ENCODE data around the gene GLCCI1.
A peak's percentile ranks its signal among the peaks of the same experiment; 100 is the strongest.

GLCCI1 gene

GRCh38 chr7:7943951-7944350 is 24.6 kb upstream of the GLCCI1 start:
- Histone ChIP-seq H3K9me3 (ENCODE audit: insufficient read depth, low read length) (no peaks in the 10 kb centered on the region), H4K20me1 (ENCODE audit: low read depth, low read length) (no peaks in the 10 kb centered on the region), H3K4me2 (ENCODE audit: low read depth, low read length, poor library complexity, severe bottlenecking) (peak overlapping the region; percentile 18), H3F3A (ENCODE audit: insufficient read depth) (no peaks in the 10 kb centered on the region), H3K79me2 (ENCODE audit: insufficient read depth, low read length) (no peaks in the 10 kb centered on the region), H3K9ac (ENCODE audit: low read length) (no peak overlapping the region), H2AFZ (ENCODE audit: low read depth, low read length, severe bottlenecking) (no peak overlapping the region), H3K36me3 (ENCODE audit: low read length) (no peaks in the 10 kb centered on the region), H3K4me3 (ENCODE audit: insufficient read depth, low read length, poor library complexity, severe bottlenecking) (no peak overlapping the region), H3K27ac (ENCODE audit: low read depth, low read length) (no peak overlapping the region), H3K9me2 (replicated peaks; ENCODE audit: insufficient read depth, low read length) (no peaks in the 10 kb centered on the region), H3K27me3 (ENCODE audit: low read length) (no peaks in the 10 kb centered on the region)
- TF ChIP-seq EZH2phosphoT487 (conservative IDR thresholded peaks at IDR 0.05; ENCODE audit: low read length), result no peak
- TF ChIP-seq, protein P1, sequence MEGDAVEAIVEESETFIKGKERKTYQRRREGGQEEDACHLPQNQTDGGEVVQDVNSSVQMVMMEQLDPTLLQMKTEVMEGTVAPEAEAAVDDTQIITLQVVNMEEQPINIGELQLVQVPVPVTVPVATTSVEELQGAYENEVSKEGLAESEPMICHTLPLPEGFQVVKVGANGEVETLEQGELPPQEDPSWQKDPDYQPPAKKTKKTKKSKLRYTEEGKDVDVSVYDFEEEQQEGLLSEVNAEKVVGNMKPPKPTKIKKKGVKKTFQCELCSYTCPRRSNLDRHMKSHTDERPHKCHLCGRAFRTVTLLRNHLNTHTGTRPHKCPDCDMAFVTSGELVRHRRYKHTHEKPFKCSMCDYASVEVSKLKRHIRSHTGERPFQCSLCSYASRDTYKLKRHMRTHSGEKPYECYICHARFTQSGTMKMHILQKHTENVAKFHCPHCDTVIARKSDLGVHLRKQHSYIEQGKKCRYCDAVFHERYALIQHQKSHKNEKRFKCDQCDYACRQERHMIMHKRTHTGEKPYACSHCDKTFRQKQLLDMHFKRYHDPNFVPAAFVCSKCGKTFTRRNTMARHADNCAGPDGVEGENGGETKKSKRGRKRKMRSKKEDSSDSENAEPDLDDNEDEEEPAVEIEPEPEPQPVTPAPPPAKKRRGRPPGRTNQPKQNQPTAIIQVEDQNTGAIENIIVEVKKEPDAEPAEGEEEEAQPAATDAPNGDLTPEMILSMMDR (IDR thresholded peaks at IDR 0.05; ENCODE audit: insufficient read depth, low read length, poor library complexity, severe bottlenecking), result no peak

GRCh38 chr7:7944619-7945282 is 23.8 kb upstream of the GLCCI1 start:
- no peak overlapping the region for H2AFZ ChIP-seq (ENCODE audit: low read depth, low read length, severe bottlenecking)
- H3K9ac ChIP-seq (ENCODE audit: low read length), result no peak overlapping the region
- no peaks in the 10 kb centered on the region for H3K9me2 ChIP-seq (replicated peaks; ENCODE audit: insufficient read depth, low read length)
- no peaks in the 10 kb centered on the region for H3K27me3 ChIP-seq (ENCODE audit: low read length)
- no peaks in the 10 kb centered on the region for H4K20me1 ChIP-seq (ENCODE audit: low read depth, low read length)
- no peaks in the 10 kb centered on the region for H3K36me3 ChIP-seq (ENCODE audit: low read length)
- peak overlapping the region; percentile 12 for H3K27ac ChIP-seq (ENCODE audit: low read depth, low read length)
- H3K79me2 ChIP-seq (ENCODE audit: insufficient read depth, low read length), result no peaks in the 10 kb centered on the region
- TF ChIP-seq, protein P1 (IDR thresholded peaks at IDR 0.05; ENCODE audit: insufficient read depth, low read length, poor library complexity, severe bottlenecking), result no peak
- TF ChIP-seq EZH2phosphoT487 (conservative IDR thresholded peaks at IDR 0.05; ENCODE audit: low read length), result no peak
- H3K4me2 ChIP-seq (ENCODE audit: low read depth, low read length, poor library complexity, severe bottlenecking), result peak overlapping the region; percentile 18
- H3F3A ChIP-seq (ENCODE audit: insufficient read depth), result no peaks in the 10 kb centered on the region
- H3K9me3 ChIP-seq (ENCODE audit: insufficient read depth, low read length), result no peaks in the 10 kb centered on the region
- no peak overlapping the region for H3K4me3 ChIP-seq (ENCODE audit: insufficient read depth, low read length, poor library complexity, severe bottlenecking)

DNA sequence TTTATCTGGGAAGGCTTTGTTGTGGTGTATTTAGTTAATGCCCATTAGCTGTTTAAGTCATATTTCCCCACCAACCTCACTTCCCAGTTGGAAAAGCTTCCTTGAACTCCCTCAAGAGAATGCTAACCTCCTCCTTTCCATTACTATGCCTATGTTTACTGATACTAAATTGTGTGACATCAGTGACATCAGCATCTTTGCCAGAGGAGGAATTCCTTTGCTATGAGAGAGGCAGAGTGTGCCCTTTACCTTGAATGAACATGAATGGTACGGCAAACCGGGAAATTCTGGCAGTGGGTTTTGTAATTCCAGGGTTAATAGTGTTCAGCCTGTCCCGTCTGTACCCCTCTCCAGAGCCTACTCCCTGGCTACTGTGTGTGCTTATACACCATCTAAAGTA is 22.1 kb upstream of the GLCCI1 start:
- TF ChIP-seq EZH2phosphoT487 (conservative IDR thresholded peaks at IDR 0.05; ENCODE audit: low read length), result no peak
- TF ChIP-seq, protein P1 (IDR thresholded peaks at IDR 0.05; ENCODE audit: insufficient read depth, low read length, poor library complexity, severe bottlenecking), result no peak
- no peak overlapping the region for H3K9ac ChIP-seq (ENCODE audit: low read length)
- no peak overlapping the region for H3K4me3 ChIP-seq (ENCODE audit: insufficient read depth, low read length, poor library complexity, severe bottlenecking)
- no peaks in the 10 kb centered on the region for H3K9me2 ChIP-seq (replicated peaks; ENCODE audit: insufficient read depth, low read length)
- H4K20me1 ChIP-seq (ENCODE audit: low read depth, low read length), result no peaks in the 10 kb centered on the region
- no peak overlapping the region for H3K4me2 ChIP-seq (ENCODE audit: low read depth, low read length, poor library complexity, severe bottlenecking)
- no peaks in the 10 kb centered on the region for H3K9me3 ChIP-seq (ENCODE audit: insufficient read depth, low read length)
- no peak overlapping the region for H3K27ac ChIP-seq (ENCODE audit: low read depth, low read length)
- H3F3A ChIP-seq (ENCODE audit: insufficient read depth), result no peaks in the 10 kb centered on the region
- H3K27me3 ChIP-seq (ENCODE audit: low read length), result no peaks in the 10 kb centered on the region
- H3K36me3 ChIP-seq (ENCODE audit: low read length), result no peaks in the 10 kb centered on the region
- no peak overlapping the region for H2AFZ ChIP-seq (ENCODE audit: low read depth, low read length, severe bottlenecking)
- no peaks in the 10 kb centered on the region for H3K79me2 ChIP-seq (ENCODE audit: insufficient read depth, low read length)
